DMS79 treated with DMSO at 0.1 percent for 48 hours (cell line): Measurements from ENCODE around the gene PARD6G.

Experiments
- DNase-seq: peaks from one replicate; lab custom pipeline; 2025; lab: John Stamatoyannopoulos, UW

PARD6G gene

DNA sequence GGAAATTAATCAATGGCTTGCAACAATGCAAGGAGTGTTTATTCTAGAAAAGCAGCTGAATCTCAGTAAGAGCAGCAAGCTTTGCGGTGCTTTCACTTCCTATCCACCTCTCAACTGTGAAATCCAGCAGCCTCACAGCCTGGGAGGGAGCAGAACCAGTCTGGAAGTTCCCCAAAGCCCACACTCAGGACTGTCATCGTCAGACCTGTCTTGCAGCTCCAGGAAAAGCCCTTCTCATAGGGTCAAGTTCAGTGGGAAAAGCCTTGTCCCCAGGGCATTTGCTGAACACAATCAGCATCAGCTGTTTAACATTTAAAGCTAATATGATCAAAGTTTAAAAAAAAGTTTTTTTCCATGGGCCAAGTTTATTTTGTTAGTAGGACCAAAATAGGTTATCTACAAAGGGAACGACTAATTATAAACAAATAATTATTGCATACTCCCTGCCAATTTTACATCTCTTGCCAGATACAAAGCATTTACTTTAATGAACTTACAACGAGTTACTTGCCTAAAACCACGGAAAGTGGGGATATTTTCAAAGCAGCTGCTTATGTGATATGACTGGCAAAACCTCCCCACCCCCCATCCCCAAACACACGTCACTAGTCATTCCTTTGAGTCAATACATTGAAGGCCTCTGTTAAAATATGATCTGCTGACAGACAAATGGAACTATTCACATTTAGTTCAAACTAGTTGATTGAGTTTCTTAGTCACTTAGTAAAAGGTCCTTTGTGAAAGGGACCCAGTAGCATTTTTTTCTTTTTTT is 36.8 kb downstream of the PARD6G start:
- DNase-seq: no peak

DNA sequence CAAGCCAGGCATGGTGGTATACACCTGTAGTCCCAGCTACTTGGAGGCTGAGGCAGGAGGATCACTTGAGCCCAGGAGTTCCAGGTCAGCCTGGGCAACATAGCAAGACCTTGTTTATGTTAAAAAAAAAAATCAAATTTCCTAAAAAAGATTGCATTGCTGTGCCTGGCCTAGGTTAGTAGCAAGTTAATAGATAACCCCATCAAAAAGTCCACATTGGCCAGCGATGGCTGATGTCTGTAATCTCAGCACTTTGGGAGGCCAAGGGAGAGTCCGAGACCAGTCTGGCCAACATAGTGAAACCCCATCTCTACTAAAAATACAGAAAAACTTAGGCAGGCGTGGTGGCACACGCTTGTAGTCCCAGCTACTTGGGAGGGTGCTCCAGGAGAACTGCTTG is 38.7 kb downstream of the PARD6G start:
- DNase-seq: no peak

DNA sequence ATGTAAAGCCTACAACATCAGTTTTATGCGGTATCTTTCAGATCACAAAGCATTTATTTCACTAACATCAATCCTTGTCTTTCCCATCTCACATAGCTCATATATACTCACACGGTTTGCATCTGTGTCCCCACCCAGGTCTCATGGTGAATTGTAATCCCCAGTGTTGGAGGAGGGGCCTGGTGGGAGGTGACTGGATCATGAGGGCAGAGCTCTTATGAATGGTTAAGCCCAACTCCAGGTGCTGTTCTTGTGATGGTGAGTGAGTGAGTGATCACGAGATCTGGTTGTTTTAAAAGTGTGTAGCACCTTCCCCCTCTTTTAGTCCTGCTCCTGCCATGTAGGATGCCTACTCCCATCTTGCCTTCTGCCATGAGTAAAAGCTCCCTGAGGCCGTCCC is 42.0 kb downstream of the PARD6G start:
- no peak for DNase-seq

DNA sequence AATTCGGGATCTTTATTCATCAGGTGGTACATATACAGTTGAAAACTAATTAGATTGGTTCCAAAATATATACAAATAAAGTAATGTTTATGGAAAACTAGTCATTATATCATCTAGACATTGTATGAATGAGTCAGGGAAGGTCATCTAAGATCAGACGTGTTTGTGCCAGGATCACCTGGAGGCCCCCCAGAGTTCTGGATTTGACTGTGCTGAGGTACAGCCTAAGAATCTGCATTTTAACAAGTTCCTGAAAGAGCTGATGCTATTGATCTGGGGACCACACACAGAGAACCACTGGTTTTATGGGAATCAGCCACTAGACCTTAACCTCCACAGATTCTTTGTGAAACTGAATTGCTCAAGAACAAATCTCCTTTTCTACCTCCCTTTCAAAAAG is 43.2 kb downstream of the PARD6G start:
- DNase-seq: no peak

DNA sequence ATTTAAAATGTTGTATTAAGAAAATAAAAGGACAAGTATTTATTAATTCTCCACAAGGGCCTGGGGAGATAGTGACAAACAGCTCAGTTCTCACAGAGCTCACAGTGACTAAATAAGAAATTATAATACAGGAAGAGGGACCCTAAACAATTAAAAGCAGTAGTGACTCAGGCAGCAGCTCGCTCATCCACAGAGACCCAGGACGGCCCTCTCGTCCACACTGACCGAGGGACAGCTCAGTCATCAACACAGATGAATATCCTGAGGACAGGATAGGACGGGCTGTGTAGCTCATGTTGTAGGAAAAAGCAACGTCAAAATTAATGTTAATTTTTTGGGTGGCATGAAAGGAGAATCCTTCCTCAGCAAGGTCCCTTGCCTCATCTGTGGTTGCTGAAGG is 44.1 kb downstream of the PARD6G start:
- no peak for DNase-seq

DNA sequence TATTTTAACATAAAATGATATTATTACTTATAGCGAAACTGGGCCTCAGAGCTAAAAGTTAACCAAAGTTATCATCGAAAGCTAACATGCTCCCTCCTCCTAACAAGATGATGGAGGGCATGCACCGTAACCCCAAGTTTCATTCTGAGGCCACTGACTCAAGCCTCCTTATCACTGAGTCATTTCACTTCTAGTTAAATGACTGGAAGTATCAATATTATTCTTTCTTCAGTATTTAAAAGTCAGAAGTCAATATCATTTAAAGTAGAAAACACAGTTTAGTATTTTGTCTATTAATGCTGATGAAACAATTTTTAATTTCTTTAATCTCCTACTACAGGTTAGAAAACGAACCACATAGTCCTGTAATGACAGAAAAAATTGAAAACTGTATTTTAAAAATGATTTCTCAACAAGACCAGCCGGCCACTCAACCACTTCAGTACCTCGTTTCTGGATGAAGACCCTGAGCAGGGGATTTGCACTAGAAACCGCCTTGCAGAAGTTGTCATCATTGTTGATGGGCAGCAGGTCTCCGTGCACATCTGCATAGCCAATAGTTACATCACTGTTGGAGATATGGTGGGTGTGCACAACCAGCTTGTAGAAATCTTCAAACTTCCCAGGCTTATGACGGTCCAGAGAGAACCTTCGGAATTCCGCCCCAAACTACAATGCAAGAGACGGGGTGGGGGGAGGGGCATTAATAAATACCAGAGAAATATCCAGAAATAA is 44.9 kb downstream of the PARD6G start:
- DNase-seq: no peak

DNA sequence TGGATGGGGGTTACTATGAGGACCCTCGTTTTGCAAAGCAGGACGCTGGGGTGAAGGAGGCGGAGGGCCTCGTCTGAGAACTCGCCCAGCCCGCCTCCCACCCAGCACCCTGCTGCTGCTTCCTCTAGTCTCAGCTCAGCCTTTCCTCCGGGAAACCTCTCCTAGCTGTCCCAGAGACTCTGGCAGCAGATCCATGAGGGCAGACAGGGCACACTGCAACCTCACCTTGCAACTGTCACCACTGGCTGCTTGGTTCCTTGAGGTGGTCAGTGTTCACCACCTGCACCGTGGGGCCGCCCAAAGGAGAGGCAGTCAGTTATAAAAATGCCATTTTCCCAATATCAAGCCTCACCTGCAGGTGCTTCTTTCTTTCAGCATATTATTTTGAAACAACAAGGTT is 45.6 kb downstream of the PARD6G start:
- no peak for DNase-seq

DNA sequence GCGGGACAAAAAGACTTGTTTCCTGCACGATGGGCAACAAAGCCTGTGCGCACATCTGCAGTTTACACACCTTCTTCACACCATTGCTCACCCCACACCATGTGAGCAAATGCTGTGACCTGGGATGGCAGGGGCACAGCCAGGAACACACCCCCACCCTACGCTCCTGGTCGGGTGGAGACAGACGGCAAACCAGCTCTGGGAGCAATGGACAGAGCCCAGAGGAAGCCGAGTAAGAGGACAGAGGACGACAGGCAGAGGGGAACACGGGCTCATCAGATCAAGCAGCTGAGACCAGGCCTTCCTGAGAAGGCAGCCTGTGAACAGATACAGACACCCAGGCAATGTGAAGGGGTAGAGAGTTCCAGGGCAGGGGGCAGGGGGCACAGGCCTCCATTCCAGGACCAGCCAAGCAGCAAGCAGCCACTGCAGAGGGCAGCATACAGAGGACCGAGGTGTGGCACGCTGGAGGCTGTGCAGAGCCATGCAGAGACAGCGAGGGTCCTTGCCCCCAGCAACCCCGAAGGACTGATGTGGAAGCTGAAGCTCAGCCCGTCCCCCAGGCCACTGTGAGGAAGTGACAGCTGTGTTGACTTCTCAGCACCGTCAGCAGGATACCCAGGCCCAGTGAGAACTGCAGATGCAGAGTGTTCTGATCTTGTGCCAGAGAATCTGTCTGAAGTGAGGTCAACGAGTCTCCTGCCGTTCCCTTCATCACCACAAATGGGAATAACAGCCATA is 46.2 kb downstream of the PARD6G start:
- DNase-seq: peak; percentile 83

DNA sequence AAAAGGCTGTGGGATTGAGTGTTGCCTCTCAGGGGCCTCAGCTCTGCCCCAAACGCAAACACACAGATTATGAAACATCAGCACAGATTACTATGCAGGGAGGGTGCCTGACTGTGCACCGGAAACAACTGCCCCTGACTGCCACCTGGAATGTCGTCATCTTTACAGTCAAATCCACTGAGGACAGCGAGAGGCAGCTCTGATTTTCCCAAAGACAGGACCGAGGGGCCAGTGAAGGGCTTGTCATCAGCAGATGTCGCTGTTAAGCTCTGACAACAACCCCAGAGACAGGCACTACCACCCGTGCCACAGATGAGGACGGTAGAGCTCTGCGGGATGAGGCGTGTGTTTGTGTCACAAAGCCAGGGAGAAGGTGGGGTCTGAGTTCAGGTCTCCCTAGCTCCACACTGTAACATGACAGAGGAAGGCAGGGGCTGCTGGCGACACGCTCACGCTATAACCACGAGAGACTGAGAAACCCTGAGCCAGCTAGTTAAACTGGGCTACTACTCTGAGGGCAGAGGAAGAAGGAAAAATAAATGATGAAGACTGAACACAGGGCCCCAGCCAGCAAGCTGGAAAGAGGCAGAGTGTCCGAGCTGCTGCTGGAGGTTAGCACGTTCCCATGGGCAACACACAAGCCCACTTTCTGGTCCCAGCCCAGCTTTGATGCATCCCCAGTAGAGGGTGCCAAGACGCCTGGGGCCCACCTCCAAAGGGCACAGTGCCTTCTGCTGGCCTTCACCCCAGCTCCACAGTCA is 47.0 kb downstream of the PARD6G start:
- no peak for DNase-seq

DNA sequence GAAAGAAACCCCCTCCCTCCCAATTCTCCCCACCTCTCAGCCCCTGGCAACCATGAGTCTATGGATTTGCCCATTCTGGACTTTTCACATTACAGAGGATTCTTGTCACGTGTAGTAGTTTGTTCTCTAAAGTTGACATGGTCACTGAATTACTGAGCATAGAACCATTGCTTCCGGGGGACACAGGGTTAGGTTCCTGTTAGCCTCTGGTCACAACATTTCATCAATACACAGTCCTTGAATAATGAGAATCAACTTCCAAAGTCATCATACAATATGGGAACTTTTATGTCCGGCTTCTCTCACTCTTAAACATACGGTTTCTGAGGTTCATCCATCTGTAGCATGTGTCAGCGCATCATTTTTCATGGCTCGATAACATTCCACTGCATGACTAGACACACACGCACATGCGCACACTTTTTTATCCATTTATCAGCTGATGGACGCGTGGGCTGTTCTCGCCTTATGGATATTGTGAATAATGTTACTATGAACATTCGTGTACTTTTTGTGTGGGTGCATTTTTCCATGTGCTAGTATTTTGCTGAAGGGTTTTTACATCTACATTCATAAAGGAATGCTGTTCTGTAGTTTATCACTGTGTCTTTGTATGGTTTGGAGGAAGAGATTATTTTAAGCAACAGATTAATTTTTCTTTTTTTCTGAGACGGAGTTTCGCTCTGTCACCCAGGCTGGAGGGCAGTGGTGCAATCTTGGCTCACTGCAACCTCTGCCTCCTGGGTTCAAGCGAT is 48.1 kb downstream of the PARD6G start:
- no peak for DNase-seq

DNA sequence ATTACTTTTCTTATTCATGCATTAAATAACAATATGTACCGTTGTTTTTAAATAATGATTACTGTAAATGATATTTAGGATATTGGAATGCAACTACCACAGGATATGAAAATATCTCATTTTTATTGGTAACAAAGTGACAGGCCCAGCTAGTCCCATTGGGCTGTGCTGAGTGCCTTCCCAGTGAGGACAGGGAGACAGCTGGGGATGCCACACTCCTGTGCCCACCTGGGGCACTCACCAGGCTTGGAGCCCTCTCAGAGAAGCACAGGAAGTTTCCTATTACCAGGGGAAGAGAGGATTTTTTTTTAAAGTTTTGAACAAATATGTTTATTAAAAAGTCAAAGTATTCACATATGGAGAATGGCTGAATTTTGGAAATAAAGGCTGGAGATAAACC is 48.9 kb downstream of the PARD6G start:
- no peak for DNase-seq

DNA sequence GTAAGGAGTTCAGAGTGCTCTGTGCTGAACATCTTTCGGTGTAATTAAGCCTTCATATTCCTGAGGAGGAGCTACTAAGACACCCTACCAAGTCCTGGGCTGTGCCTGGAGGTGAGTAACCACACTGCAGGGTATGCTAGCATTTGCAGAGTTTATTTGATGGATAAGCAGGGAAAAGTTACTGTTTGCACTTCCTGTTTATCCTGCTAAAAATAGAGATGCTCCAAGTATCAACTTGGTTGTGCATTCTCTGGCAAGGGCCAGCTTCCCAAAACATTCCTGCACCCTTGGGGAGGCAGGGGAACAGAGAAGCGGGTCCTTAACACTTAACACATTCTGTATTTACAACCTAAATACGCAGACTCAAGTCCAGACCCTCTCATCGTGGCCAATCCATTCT is 49.8 kb downstream of the PARD6G start:
- DNase-seq: no peak

DNA sequence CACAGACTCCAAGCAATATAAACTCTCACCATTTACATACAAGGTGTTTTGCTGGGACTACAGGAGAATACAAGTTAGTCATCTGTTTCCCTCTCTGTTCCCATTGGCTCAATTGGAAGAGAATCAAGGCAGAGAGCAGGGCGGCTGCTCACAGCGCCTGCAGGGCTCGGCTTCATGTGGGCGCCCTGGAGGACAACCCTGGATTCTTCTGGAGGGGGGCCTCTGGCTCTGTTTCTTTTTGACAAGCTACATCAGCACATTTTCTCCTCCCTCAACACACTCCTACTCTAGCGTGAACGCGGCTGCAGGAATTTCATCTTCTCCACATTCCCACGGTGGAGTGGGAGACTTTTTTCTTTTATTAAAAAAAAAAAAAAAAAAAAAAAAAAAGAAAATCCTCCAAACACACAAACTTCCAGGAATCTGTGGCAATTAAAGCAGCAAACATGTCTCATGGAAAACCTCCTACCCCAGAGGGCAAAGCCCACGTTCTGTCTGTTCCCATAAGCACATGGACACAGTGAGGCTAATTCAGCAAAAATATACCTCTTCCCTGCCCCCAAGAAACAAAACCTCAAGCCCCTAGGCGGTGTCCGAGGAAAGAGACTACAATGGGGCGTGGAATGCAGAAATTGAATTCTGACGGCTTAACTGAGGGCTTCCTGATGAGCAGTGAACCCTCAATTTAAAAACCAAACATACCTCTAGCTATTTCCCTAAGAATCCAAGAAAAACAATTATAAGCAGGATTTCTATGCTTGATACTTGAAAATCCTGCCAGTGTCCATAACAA is 50.6 kb downstream of the PARD6G start:
- no peak for DNase-seq

DNA sequence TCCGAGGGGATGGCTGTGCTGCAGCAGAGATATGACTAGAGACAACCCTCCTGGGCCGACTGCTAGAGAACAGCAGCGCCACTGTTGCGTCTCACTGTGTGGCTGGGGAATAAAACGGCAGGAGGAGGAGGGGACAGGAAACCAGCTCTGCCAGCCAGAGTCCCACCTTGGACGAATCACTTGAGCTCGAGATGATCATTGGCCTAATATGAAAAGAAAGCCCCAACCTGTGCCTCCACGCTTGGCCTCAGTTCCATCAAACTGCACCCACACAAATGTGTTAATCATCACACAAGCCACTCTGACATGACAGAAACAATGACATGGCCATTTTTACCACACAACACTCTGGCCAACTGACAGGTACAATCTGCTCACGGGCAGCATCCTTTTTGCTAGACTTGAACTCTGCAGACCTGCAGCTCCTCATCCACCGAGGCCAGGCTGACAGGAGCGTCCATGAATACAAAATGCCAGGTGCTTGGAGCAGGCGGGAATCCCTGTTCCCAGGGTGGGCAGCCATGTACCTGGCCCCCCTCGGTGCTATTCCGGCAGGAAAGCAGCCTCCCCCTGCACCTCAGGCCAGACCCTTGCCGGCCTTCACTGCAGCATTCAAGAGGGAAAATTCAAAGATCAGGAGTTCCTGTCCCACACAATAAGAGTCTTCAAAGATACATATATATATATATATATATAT is 52.3 kb downstream of the PARD6G start:
- no peak for DNase-seq

DNA sequence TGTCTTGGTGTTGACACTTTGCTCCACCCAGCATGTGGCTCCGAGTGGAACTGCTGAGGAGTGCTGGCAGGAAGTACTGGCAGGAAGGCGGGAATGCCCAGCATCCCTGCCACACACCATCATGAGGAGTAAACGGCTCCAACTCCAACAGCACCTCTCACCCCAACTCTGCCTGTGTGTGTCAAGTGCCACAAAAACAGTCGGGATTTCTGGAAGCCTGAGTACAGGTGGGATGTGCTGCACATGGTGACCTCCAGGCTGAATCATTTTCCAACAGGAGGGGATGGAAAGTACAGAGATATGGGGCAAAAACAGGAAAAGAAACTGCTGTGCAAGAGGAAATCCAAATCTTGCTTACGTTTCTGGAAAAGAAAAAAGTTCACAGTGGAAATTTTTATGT is 53.6 kb downstream of the PARD6G start:
- DNase-seq: no peak

DNA sequence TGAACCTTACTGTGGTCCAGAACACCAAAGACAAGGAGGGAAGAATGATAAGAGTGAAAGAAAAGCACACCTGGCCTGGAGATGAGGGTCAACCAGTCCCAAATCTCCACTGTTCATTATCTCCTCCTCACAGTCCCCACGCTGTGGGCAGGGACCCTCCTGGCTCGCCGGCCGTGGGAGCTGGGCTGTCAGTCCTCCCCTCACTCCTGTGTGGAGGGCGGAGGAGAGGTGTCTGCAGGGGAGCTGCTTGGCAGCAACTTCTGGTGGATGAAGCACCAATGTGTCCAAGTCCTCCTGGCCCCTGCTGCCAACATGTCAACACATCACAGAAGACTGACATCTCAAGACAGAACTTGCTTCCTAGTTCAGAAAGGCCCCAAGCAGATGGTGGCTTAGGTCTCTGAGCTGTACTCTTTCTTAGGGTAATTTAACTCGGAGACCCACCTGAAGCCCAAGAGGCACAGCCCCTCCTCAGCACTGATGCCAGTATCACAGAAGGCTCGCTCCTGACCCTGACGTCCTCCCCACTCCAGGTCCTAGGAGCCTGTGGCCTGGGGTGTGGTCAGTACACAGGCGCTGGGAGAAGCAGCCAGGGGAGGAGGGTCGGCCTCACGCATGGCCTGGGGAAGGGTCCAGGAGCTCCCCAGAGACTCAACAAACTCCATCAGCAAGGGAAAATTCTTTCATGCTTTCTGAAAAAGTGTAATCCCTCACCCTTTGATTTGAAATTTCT is 54.5 kb downstream of the PARD6G start:
- no peak for DNase-seq

DNA sequence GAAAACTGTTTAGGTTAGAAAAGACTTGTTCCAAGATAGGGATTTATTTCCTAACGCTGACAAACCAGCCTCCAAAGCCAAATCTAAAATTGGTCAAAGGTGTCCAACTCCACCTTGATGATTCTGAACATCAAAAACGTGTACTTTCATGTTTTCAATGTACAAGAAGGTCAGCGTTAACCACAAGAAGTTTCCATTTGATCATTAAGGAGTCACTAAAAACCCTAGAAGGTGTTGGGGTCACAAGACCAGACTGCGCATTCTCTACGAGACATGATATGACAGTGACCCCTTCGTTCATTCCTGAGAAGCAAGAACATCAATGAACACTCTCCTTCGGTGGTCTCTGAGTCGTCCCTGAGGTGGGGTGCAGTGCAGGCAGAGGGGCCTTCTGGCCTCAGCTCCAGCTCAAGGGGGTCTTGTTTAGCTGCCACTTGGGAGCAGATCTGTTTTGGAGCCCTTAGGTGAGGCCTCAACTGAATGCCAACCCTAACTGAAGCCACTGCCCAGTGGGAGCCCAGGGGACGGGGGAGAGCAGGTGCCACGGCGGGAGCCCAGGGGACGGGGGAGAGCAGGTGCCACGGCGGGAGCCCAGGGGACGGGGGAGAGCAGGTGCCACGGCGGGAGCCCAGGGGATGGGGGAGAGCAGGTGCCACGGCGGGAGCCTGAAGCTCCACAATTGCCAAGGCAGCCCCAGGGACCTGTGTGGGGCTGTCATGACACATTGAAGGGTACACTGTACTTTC is 55.2 kb downstream of the PARD6G start:
- no peak for DNase-seq

DNA sequence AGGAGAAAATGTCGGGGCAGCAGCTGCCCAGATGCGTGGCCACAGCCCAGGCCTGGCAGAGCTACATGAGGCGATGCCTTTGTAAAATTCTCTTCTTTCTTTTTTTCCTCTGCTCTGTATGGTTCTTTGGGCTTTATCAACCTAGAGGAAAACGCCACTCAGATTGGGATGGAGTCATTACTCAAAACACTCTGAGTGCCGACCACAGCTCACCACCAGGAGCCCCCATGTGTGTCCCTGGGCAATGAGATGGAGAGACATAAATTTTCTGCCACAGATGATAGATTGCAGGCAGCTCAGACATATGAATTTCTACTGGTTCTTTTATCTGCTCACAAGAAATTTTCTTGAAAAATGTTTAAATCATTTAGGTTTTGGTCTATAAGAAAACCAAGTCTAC is 56.0 kb downstream of the PARD6G start:
- DNase-seq: no peak

DNA sequence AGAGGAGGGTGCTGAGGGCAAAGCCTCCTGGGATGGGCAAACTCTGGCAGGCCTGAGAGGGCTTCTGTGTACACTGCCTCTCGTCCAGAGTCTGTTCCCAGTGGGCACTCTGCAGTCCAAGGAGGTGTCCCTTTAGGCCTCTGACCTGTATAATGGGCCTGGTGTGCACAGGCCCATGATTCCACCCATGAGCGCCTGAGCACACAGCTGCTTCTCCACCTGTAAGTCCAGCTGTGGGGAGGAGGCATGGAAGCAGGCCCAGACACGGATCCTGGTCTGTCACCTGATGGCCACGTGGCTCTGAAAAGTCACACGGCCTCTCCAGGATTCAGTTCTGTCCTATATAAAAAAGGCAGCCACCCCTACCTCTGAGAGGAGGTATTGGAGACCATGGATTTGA is 57.0 kb downstream of the PARD6G start:
- no peak for DNase-seq
